Lower lobe of right lung (tissue), 2 donors: ENCODE results near the gene REX1BD. TPM values are rescaled to one million over a fixed set of nuclear protein-coding genes. Genes with fewer than 3 reads are reported as not detected.
A peak's percentile ranks its signal among the peaks of the same experiment; 100 is the strongest.
"Not testable (repeated sequence)": the region's sequence is repeated elsewhere in the genome, so short reads cannot be mapped to it uniquely, and the experiment has no call there.

Experiments
- ATAC-seq, 2 donors: fragments of 200-7000 bp; cut with Tn5 transposase; one replicate each; pipeline ENCODE4 v1.9.1; 2020 to 2022; ENCODE audit warnings: mild to moderate bottlenecking in 2 of 2, moderate library complexity in 2 of 2
- DNase-seq: peaks from one replicate; pipeline ENCODE4 v3.0.0-alpha.2; 2020
- H3K27ac ChIP-seq: fragments of 200-600 bp; one replicate; pipeline ENCODE4 v1.8.0; 2022
- H3K27me3 ChIP-seq: fragments of 200-600 bp; one replicate; pipeline ENCODE4 v1.8.0; 2022; ENCODE audit warnings: low read depth
- H3K36me3 ChIP-seq: fragments of 200-600 bp; one replicate; pipeline ENCODE4 v1.8.0; 2022; ENCODE audit warnings: mild to moderate bottlenecking
- H3K4me1 ChIP-seq: fragments of 200-600 bp; one replicate; pipeline ENCODE4 v1.8.0; 2022
- H3K4me3 ChIP-seq: fragments of 200-600 bp; one replicate; pipeline ENCODE4 v1.8.0; 2022; ENCODE audit warnings: mild to moderate bottlenecking
- H3K9me3 ChIP-seq: fragments of 200-600 bp; one replicate; pipeline ENCODE4 v1.8.0; 2022
- intact Hi-C: fragments of 100-400 bp; cut with DNase I; formaldehyde crosslinking; loops from one replicate; pipeline ENCODE4 v1.11.0; 2022
- total RNA-seq: library from RNA; stranded (reverse); fragmentation: NEBNext Ultra II Directional; extraction: Animal tissue kit (Norgen Biotek cat#: 25700); gene quantifications from one replicate; pipeline ENCODE4 v1.2.1, GENCODE V29; 2021
- TF ChIP-seq, protein P1 (sequence below): fragments of 200-600 bp; IDR thresholded peaks from one replicate; pipeline ENCODE4 v1.8.0; 2022; ENCODE audit warnings: antibody characterized with exemption, mild to moderate bottlenecking
- donor health status: DM: no; HTN: yes; CAD: no; lungs with severe emphysema.

REX1BD gene
- total RNA-seq, 1 donor from 2014 or later, result 60.4 TPM

DNA sequence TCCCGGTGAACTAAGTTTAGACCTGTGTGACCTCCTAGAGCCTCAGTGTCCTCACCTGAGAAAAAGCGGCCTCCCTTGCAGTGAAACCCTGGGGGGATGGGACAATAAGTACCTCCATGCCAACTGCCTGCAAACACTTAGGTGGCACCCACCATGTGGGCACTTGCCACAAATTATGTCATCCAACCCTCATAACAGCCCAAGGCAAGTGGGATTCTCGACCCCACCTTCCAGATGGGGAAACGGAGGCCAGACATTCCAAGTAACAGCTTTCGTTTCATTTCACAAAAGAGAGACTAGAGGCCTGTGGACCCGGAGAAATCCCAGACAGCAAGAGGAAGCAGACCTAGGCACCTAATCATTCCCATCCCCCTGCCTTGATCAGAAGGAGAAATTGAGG, 6.9 kb downstream of the REX1BD start:
- no peak for DNase-seq
- Histone ChIP-seq H3K4me3 (no peak overlapping the region), H3K36me3 (peaks cover 9% of the 10 kb centered on the region), H3K4me1 (peaks cover 21% of the 10 kb centered on the region), H3K27me3 (peaks cover 23% of the 10 kb centered on the region), H3K27ac (no peak overlapping the region), H3K9me3 (no peaks in the 10 kb centered on the region)
- ATAC-seq, result no peak
- TF ChIP-seq, protein P1, sequence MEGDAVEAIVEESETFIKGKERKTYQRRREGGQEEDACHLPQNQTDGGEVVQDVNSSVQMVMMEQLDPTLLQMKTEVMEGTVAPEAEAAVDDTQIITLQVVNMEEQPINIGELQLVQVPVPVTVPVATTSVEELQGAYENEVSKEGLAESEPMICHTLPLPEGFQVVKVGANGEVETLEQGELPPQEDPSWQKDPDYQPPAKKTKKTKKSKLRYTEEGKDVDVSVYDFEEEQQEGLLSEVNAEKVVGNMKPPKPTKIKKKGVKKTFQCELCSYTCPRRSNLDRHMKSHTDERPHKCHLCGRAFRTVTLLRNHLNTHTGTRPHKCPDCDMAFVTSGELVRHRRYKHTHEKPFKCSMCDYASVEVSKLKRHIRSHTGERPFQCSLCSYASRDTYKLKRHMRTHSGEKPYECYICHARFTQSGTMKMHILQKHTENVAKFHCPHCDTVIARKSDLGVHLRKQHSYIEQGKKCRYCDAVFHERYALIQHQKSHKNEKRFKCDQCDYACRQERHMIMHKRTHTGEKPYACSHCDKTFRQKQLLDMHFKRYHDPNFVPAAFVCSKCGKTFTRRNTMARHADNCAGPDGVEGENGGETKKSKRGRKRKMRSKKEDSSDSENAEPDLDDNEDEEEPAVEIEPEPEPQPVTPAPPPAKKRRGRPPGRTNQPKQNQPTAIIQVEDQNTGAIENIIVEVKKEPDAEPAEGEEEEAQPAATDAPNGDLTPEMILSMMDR, result no peak
- intact Hi-C loops, result no loop called here

DNA sequence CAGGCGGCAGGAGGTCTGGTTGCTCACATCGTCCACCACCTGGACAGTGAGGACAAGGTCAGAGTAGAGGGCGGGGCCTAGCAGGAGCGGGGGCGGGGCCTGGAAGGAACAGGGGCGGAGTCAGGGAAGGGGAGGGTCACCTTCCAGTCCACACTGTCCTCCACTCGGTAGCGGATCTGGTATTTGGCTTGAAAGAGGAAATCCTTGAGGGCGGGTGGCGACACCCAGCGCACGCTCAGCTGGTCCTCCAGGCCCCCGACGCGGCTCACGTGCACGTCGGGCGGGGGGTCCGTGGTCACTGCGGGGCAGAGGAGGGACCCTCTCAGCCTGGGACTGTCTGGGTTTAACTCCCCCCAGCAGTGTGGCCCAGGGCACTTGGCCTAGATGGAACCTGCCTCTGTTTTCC, 8.2 kb downstream of the REX1BD start:
- intact Hi-C loops, result no loop called here
- peaks cover 33% of the 10 kb centered on the region for H3K27me3 ChIP-seq
- TF ChIP-seq, protein P1, result no peak

DNA sequence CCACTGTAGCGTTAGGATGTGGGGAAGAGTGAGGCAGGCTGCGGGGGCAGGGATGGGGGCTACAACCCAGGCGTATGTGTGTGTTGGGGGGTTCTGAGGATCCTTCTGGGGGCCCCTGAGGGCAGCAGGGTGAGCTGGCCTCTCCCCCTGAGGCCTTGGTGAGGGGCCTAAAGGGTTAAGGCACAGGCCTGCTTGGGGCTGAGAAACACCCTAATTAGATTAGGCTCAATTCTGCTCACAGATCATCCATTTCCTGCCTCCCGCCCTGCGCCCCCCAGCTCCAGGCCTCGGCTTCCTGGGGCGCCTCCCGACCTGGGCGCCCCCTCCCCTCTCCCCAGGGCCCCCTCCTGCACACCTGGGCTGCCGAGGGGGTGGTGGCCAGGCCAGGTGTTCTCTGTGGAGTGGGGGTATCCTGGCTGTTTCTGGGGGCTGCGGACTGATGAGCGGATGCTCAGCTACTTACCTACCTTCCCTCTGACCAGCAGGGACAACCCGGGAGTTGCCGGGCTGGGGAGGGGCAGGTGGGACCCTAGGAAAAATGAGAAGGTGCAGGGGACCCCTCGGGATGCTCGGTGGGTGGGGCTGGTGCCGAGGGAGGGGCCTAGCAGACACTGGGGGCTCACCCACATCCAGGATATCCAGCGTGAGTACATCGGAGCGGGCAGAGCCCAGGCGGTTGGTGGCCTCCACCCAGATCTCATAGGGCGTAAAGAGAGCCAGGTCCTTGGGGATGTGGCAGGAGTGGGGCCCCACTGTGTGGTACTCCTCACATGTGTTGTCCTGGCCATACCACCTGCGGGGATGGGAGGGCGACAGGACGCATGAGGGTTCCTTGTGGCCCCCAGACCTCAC, 9.4 kb downstream of the REX1BD start:
- Histone ChIP-seq H3K9me3 (no peaks in the 10 kb centered on the region), H3K36me3 (no peaks in the 10 kb centered on the region), H3K4me1 (peaks cover 18% of the 10 kb centered on the region), H3K27me3 (peaks cover 40% of the 10 kb centered on the region), H3K4me3 (no peak overlapping the region), H3K27ac (no peak overlapping the region)
- TF ChIP-seq, protein P1, result no peak
- ATAC-seq (no peak), DNase-seq (no peak)
- intact Hi-C loops, result no loop called here

More for the DNA sequence above, 8.2 kb downstream of the REX1BD start:
- ATAC-seq, result peak; percentile 22 to 56
- Histone ChIP-seq H3K4me3 (no peak overlapping the region), H3K36me3 (no peaks in the 10 kb centered on the region), H3K9me3 (no peaks in the 10 kb centered on the region), H3K4me1 (peaks cover 18% of the 10 kb centered on the region), H3K27ac (no peak overlapping the region)
- peak; percentile 71 for DNase-seq

GRCh38 chr19:18599485-18599884, 10.9 kb downstream of the REX1BD start:
- Histone ChIP-seq H3K27me3 (peaks cover 54% of the 10 kb centered on the region), H3K4me3 (no peak overlapping the region), H3K9me3 (no peaks in the 10 kb centered on the region), H3K36me3 (no peaks in the 10 kb centered on the region), H3K4me1 (peaks cover 20% of the 10 kb centered on the region), H3K27ac (no peak overlapping the region)
- TF ChIP-seq, protein P1, result no peak
- no peak for DNase-seq
- intact Hi-C loops, result no loop called here
- no peak for ATAC-seq

DNA sequence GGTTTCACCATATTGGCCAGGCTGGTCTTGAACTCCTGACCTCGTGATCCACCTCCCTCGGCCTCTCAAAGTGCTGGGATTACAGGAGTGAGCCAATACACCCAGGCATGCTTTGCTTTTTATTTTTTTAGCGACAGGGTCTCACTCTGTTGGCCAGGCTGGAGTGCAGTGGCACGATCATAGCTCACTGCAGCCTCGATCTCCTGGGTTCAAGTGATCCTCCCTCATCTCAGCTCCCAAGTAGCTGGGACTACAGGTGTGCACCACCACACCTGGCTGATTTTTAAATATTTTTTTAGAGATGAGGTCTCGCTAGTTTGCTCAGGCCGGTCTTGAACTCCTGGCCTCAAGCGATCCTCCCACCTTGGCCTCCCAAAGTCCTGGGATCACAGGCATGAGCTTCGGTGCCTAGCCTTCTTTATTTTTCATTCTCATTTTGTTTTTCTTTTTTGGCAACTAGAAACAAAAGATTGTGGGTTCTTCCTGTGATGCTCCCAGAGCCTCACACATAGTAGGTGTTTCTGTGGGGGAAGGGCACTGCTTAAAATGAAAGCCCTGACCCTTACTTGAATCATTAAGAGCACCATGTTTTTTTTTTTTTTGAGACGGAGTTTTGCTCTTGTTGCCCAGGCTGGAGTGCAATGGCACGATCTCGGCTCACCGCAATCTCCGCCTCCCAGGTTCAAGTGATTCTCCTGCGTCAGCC, 12.2 kb downstream of the REX1BD start:
- intact Hi-C loops, ATAC-seq, H3K36me3 ChIP-seq, H3K4me3 ChIP-seq, H3K4me1 ChIP-seq, DNase-seq, H3K27ac ChIP-seq, H3K9me3 ChIP-seq: not testable (repeated sequence)
- H3K27me3 ChIP-seq, result peaks cover 68% of the 10 kb centered on the region

DNA sequence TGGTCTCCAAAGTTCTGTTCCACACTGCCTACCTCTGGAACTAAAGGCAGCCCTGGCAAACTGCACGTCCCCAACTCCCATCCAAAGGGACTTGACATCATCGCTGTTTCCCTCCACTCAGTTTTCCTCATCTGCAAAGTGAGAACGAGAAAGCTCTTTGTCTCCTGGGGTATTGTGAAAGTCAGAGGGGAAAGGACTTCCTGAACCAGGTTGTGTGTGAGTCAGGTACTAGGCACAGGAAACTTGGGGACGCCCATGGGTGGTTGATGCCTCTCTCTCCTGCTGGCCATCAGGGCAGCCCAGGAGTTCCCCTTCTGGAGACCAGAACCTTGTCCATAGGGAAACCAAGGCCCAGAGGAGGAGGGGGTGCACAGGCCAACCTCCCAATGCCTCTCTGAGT, 13.3 kb downstream of the REX1BD start:
- H3K27ac ChIP-seq, result no peak overlapping the region
- no peak for DNase-seq
- no peak overlapping the region for H3K4me3 ChIP-seq
- H3K36me3 ChIP-seq, result no peaks in the 10 kb centered on the region
- TF ChIP-seq, protein P1, result no peak
- intact Hi-C loops, result no loop called here
- ATAC-seq, result no peak
- no peaks in the 10 kb centered on the region for H3K9me3 ChIP-seq
- H3K4me1 ChIP-seq, result peaks cover 10% of the 10 kb centered on the region
- peaks cover 73% of the 10 kb centered on the region for H3K27me3 ChIP-seq
